ENCODE measurements around the gene ZNF296.
"Not testable (repeated sequence)": the region's sequence is repeated elsewhere in the genome, so short reads cannot be mapped to it uniquely, and the experiment has no call there.

Gene ZNF296

DNA sequence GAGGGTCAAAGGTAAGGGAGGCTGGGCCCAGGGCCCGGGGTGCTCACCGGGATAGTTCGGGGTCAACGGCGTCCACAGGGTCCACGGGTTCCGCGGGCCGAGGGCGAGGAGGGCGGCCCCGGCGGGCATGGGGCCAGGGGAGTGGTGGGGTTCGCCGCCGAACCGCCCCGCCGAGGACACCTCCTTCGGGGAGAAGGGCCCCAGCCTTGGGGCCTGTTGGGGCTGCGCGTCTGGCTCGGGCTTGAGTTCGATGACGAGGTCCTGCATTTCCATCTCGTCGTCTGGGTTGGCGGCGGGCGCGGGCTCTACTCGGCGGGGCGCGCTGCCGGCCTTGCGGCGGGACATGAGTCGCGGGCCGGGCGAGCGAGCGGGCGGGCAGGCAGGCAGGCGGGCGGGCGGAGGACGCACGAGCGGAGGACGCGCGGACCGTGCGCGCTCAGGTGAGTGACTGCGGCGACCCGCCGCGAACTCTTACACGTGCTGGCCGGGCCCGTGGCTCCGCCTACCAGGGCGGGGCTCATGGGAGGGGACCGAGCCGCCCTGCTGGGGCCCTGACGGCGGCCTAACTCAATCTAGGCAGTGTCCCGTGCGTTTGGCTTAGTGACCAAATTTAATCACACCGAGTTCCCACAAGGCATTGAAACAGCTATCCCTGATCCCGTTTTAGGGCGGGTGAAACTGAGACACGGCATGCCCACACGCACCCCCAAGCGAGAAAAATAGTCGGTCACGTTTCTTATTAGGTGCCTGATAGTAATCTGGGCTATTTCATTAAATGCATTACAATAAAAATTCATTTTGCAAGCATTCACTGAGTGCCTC lies at the start of gene ZNF296:
Gene ZNF296 (minus strand): TSS at position 450 of the 822 bp plus-strand sequence. CDS start 105 bp downstream, at position 345.
- DNase-seq, result no peak

GRCh38 chr19:45125360-45125759 lies 49.1 kb upstream of the ZNF296 start:
- DNase-seq, result no peak

- no peak for DNase-seq
Measured at GRCh38 chr19:45124021-45124420, 47.7 kb upstream of the ZNF296 start.

- no peak for DNase-seq
Measured at GRCh38 chr19:45123440-45123850, 47.2 kb upstream of the ZNF296 start.

DNA sequence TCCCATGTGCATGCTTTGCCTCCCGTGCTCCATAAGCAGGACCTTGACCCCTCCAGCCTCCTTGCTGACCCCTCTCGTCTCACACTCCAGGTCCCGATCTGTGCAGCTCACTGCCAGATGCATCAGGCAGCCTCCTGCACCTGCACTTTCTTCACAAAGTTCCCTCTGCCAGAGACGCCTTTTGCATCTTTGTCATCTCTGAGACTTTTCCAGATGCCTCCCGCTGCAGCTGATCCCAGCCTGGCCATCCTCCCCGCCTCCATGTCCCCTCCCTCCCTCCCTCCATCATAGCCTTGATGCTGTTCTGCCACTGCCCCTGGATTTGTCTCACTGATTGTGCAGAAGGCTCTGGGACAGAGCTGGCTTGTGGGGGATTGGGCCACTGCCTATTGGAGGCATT lies 46.6 kb upstream of the ZNF296 start:
- no peak for DNase-seq

DNA sequence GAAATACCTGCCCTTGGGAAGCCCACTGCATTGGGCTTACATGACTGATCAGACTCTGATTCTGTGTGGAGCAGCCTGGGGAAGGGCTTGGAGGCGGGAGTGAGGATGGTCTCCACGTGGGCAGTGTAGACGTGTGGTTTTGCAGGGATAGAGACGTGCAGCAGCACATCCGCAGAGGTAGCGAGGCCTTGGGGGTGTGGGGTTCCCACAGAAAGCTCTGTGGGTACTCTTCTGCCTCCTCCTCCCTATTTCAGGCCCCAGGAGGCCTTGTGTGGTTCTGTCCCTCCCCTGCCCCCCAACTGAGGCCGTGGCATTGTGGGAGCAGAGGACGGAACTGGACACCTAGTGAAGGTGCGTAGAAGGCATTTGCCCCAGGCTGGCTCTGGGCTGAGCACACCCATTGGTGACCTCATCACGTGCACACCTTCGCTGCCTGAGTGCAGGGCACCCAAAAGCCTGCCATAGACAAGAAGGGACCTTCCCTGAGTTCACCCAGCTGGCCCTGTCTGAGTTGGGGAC lies 45.6 kb upstream of the ZNF296 start:
- no peak for DNase-seq

DNA sequence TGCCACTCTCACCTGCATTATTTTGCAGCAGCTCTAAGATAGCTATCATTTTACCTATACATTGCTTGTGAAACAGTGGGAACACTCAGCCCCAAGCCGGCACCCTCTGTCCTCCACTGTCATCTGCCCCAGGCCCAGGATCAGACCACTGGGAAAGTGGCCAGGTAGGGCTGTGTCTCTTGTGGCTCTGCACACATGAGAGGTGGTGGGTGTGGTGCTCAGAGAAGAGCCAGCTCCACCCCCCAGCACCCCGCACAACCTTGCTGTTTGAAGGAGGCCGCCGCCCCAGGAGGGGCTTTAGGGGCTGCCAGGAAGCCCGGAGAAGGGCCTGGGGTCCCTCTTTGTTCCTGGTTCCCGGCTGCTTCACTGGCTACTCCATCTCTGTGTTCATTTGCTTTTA lies 43.3 kb upstream of the ZNF296 start:
- DNase-seq, result no peak

DNA sequence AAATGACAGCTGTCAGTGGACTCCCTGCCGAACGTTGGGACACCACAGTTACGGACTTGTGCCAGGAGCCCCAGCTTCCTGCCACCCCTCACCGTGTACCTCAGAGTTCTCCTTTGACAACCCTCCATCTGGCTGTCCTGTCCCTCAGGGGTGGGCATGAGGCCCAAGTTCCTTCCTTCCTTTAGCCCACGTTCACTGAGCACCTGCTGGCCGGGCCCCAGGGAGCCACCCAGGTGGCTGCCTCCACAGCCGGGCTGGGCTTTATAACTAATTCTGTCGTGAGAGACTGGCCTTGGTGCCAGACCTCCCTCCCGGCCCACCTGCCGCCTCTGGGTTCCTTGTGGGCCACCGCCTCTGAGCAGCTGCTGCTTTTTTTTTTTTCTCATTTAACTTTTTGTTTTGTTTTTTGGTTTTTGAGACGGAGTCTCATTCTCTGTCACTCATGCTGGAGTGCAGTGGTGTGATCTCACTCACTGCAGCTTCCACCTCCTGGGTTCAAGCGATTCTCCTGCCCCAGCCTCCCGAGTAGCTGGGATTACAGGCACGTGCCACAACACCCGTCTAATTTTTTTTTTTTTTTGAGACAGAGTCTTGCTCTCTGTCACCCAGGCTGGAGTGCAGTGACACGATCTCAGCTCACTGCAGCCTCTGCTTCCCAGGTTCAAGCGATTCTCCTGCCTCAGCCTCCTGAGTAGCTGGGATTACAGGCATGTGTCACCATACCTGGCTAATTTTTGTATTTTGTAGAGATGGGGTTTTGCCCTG lies 42.5 kb upstream of the ZNF296 start:
- not testable (repeated sequence) for DNase-seq

DNA sequence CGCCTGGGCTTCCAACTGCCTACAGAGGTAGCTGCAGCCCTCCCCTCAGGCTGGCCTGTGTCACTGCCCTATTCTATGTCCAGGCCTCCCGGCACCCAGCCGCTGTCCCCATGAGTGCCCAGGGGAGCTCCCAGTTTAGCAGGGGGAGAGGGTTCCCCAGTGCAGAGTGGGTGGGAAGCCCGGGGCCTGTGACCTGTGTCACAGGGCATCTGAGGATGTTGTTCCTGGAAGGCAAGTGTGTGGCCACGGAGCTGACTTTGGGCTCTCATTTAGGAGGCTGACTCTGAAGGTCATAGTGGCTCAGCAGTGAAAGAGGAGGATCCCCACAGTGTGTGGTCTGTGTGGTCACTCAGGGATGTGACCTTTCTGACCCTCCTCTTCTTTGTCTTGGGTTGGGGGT lies 41.8 kb upstream of the ZNF296 start:
- DNase-seq, result no peak

DNA sequence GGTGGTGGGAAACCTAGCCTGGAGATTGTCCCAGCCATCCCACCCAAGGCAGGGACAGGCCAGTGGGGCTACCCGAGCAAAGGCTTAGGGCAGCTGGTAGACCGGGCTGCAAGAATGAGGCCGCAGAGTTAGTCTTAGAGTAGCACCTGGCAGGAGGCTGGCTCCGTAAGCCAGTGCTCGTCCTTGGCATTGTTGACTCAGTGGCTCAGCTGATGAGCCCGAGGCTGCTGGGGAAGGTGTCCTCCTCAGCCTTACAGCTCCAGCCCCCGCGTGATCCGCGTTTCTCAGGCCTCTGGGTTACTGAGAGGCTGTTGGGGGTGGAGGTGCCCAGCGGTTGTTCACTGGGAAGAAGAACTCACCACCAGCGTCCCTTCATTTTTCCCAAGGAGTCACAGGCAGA lies 41.4 kb upstream of the ZNF296 start:
- DNase-seq, result no peak

GRCh38 chr19:45117167-45117594 lies 40.9 kb upstream of the ZNF296 start:
- DNase-seq, result peak; percentile 93

DNA sequence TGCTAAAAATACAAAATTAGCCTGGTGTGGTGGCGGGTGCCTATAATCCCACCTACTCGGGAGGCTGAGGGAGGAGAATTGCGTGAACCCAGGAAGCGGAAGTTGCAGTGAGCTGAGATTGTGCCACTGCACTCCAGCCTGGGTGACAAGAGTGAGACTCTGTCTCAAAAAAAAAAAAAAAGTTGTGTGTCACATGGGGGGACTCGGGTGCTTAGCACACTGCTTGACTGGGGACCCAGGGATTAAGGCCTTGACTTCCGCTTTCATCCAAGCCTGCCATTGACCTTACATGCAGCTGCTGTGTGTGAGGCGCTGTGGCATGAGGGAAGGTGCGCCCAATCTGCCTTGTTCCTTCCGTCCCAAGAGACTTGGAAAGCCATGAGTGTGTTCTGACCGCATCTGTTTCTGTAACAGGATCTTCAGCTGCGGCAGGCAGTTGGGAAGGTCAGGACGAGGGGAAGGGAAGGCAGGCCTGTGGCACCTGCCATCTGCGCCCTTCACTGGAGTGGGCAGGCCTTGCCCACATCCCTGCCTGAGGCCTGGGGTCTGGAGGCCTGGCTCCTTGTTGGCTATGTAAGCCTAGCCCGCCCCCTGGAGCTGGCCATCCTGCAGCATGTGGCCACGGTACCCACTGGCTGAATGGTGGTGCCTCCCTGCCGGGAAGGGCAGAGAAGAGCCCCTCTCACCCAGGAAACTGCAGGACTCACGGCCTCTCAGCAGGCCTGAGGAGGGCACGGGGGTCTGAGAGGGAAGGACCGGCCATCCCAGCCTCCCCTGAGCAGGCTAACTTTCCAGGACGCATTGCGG lies 39.7 kb upstream of the ZNF296 start:
- peak; percentile 85 for DNase-seq

DNA sequence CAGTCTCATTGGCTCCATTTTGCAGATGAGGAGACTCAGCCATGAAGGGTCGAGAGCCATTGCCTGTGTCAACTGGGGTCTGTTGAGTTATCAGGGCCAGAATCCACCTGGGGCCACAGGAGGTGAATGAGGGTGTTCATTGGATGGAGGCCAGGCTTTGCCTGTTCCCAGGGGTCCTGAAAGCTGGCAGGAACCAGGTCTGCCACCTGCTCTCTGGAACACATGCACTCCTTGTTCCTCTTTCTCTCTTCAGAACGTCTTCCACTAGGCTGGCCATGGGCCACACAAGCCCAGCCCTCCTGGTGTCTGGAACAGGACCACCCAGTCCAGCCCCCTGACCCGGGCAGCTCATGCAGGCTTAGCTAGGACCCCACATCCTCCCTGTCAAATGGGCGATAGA lies 37.8 kb upstream of the ZNF296 start:
- no peak for DNase-seq

DNA sequence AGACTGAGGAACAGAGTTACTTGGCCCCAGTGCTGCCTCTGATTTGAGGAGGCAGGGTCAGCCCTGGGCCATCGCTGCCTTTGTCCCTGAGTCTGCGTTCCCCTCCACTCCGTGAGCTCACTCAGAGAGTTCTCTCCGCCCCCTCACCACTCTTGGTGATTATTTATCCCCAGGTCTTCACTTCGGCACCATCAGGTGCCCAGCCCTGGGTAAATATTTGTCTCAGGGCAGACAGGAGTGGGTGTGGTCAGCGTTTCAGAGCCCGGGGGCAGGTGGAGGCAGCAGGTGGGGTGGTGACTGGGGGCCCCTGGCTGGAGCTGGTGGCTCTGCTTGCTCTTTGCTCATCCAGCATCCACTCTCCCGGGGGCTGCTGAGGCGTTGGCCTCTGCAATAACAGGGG lies 37.4 kb upstream of the ZNF296 start:
- peak; percentile 93 for DNase-seq

DNA sequence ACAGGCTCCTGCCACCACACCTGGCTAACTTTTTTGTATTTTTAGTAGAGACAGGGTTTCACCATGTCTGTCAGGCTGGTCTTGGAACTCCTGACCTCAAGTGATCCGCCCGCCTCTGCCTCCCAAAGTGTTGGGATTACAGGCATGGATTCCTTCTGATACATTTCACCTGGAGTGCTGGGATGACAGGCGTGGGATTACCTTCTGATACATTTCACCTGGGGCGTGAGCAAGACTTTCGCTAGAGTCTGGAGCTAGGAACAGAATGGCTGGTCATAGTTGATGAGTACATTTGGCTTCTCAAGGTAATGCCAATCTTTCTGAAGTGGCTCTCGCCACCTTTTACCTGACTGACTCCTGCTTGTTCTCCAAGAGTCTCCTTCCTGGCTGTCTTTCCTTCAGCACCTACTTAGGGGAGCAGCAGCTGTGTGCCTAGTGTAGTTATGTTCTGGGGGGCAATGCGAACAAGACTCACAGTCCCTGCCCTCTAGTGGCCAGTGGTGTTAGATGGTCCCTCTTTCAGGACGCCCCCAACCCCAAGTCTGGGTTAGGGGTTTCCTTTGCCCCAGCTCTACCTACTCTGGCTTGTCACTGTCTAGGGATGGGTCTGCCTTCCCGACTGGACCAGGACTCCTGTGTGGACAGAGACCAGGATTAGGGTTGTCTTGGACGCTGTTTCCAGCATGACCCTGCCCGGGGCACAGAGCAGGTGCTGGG lies 36.0 kb upstream of the ZNF296 start:
- DNase-seq, result no peak

DNA sequence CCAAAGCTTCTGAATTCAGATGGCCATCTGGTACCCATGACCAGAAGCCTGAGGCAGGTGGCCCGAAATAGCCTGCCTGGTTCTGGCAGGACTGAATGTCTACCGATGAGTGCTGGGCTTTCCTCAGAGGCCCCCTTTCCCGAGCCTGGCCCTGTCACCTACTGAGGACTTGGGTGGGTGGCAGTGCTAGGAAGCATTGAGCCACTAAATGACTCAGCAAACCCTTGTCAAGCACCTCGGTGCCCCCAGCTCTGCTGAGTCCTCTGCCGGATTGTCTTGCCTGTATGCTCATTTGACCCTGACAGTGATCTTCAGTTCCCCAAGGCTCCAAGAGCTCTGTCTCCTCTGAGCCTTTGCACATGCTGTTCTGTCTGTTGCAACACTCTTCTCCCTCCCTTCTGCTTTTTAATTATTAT lies 34.6 kb upstream of the ZNF296 start:
- no peak for DNase-seq

GRCh38 chr19:45107621-45108150 lies 31.4 kb upstream of the ZNF296 start:
- no peak for DNase-seq

DNA sequence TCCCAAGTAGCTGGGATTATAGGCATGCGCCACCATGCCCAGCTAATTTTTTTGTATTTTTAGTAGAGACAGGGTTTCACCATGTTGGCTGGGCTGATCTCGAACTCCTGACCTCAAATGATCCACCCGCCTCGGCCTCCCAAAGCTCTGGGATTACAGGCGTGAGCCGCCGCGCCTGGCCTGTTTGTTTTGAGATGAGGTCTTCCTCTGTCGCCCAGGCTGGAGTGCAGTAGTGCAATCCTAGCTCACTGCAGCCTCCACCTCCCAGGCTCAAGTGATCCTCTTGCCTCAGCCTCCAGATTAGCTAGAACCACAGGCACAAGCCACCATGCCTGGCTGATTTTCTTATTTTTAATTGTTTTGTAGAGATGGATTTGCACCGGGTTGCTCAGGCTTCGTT lies 30.1 kb upstream of the ZNF296 start:
- not testable (repeated sequence) for DNase-seq

DNA sequence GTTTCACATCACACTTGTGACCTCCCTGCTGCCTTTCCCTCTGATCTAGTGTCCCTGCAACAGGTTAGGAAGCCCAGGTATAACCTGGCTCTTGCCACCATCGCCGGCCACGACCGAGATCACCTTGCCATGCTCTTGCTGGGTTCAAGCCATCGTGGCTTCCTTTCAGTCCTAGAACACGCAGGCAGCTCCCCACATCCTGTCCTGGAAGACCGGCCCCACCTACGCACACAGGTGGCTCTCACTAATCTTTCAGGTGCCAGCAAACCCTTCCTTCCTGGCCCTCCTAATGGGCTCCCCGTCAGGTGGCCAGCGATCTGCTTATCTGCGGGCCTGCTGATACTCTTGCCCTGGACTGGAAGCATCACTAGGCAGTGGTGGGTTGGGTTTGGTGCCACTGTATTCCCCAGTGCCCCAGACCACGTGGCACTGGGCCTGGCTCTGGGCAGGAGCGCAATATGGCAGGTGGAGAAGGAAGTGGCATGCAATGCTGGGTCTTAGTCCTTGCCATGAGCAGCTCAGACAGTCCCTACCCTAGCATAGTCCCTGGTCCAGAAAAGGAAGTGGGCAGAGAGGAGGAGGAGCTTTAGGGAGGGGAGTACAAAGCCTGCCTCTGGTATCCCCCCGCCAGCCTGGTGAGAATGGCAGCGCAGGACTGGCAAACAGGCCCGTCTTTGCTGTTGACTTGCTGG lies 28.5 kb upstream of the ZNF296 start:
- no peak for DNase-seq

- DNase-seq, result peak; percentile 84
Measured at GRCh38 chr19:45103508-45104319, 27.4 kb upstream of the ZNF296 start.

- DNase-seq, result no peak
Measured at GRCh38 chr19:45103156-45103507, 26.9 kb upstream of the ZNF296 start.
